Spleen (tissue), 7 donors: ENCODE results near the gene AHNAK.

Experiments used
- CTCF ChIP-seq, 11 experiments: fragments of 200-600 bp in 7 of 11; fragments of 450-650 bp in 4 of 11; sonication (generic) in 4 of 11; IDR thresholded peaks in 8 of 11; conservative IDR thresholded peaks in 3 of 11; 1 replicate in 7 of 11; 2 replicates in 4 of 11; pipeline versions ENCODE4 v1.4.0 to v1.8.0; 2016 to 2021; ENCODE audit warnings: antibody characterized with exemption in 11 of 11, inconsistent platforms in 4 of 11, mild to moderate bottlenecking in 1 of 11
- POLR2A ChIP-seq, 3 donors: fragments of 450-650 bp; IDR thresholded peaks; one replicate each; pipeline ENCODE4 v1.5.1; 2017; ENCODE audit warnings: antibody characterized with exemption in 3 of 3, mild to moderate bottlenecking in 1 of 3
- POLR2AphosphoS5 ChIP-seq, 3 donors: sonication (generic); formaldehyde crosslinking; IDR thresholded peaks; one replicate each; pipeline ENCODE4 v1.5.1; 2017; ENCODE audit warnings: antibody characterized with exemption in 3 of 3
- donor health status: DM: no; HTN: no; CAD: no; lungs with moderate emphysema.
- donor health status: DM: no; HTN: no; CAD: no.
- donor health status: DM: no; HTN: no; CAD: no.

- no peak for TF ChIP-seq CTCF (IDR thresholded peaks at IDR 0.05 in 8 of 11, conservative IDR thresholded peaks at IDR 0.05 in 3 of 11)
- peak in 2 of 3 donors; percentile 11 to 50 for TF ChIP-seq POLR2AphosphoS5 (IDR thresholded peaks at IDR 0.05)
- no peak for TF ChIP-seq POLR2A (IDR thresholded peaks at IDR 0.05)
Measured at GRCh38 chr11:62535802-62536201, 10.8 kb downstream of the AHNAK start.
